ENCODE measurements around the gene APCDD1.
"Not testable (repeated sequence)": the region's sequence is repeated elsewhere in the genome, so short reads cannot be mapped to it uniquely, and the experiment has no call there.

The APCDD1 gene

GRCh38 chr18:10499230-10499629 is 44.8 kb downstream of the APCDD1 start:
- DNase-seq = no peak

- DNase-seq = no peak
Observed at GRCh38 chr18:10500038-10500437, 45.6 kb downstream of the APCDD1 start.

DNA sequence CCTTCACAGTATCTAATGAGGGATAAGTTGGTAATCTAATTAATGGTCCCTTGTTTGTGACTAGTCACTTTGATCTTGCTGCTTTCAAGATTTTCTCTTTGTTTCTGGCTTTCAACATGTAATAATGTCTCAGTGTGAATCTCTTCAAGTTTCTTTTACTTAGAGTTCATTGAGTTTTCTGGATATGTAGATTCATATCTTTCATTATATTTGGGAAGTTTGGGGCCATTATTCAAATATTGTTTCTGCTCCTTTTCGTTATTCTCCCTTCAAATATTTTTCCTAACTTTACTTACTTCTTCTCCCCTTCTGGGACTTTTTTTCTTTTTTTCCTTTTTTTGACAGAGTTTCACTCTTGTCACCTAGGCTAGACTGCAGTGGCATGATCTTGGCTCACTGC is 50.3 kb downstream of the APCDD1 start:
- DNase-seq = no peak

DNA sequence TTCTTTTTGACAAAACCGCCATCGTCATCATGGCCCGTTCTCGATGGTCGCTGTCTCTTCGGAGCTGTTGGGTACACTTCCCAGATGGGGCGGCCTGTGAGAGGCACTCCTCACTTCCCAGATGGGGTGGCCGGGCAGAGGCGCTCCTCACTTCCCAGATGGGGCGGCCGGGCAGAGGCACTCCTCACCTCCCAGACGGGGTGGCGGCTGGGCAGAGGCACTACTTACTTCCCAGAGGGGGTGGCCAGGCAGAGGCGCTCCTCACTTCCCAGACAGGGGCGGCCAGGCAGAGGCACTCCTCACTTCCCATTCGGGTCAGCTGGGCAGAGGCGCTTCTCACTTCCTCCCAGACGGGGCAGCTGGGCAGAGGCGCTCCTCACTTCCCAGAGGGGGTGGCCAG is 51.5 kb downstream of the APCDD1 start:
- not testable (repeated sequence) for DNase-seq

DNA sequence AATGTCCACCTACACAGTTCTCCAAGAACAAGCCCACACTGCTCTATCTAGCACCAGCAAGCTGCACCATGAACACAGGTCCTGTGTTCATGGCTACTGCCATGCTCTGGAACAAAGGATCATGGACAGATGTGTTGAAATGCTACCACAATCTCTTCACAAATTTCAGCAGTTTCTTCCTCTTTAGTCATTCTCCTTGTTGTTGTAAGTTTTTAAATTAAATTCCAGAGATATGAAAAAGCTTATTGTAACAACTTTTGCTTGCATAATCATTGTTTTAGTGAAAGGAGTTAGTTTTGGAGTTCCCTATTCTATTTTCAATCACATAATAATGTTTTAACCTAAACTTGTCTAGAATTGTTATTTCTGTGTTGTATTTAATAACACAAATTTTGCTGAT is 54.2 kb downstream of the APCDD1 start:
- no peak for DNase-seq

DNA sequence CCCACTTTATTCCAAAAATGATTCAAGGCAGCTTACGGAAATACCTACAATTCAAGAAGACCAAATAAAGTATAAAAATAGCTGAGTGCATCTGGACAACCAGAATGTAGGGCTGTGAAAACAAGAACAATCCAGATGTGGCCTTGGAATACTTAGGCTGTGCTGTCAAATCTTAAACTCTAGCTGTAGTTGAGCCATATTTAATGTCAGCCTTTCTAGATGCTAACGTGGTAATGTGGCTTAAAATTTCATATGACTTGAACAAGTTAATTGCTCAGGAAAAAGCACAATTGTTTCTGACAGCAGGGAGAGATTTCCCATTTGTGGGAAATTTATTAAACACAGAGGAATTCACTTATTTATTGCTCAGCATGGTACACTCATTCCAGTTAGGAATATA is 56.8 kb downstream of the APCDD1 start:
- DNase-seq = no peak

DNA sequence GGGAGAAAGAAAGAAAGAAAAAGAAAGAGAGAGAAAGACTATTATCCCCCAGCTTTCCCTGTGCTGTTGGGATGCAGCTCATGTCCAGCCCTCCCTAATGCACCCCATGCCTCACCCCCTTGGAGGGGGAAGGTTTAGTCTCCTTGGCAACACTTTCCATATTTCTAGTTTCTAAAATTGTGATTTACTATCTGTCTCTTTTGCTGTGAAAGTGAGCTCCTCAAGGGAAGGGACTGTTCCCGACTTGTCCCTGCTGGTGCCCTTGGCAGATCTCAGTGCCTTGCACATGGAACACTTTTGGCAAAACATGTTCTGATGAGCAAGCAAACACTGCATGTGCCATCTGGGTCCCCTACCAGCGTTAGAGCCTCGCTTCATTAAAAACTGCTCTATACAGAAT is 59.6 kb downstream of the APCDD1 start:
- DNase-seq = no peak

- DNase-seq = no peak
Observed at GRCh38 chr18:10514601-10515000, 60.2 kb downstream of the APCDD1 start.

GRCh38 chr18:10515456-10515855 is 61.0 kb downstream of the APCDD1 start:
- DNase-seq = no peak

- no peak for DNase-seq
Observed at GRCh38 chr18:10516078-10516477, 61.6 kb downstream of the APCDD1 start.

DNA sequence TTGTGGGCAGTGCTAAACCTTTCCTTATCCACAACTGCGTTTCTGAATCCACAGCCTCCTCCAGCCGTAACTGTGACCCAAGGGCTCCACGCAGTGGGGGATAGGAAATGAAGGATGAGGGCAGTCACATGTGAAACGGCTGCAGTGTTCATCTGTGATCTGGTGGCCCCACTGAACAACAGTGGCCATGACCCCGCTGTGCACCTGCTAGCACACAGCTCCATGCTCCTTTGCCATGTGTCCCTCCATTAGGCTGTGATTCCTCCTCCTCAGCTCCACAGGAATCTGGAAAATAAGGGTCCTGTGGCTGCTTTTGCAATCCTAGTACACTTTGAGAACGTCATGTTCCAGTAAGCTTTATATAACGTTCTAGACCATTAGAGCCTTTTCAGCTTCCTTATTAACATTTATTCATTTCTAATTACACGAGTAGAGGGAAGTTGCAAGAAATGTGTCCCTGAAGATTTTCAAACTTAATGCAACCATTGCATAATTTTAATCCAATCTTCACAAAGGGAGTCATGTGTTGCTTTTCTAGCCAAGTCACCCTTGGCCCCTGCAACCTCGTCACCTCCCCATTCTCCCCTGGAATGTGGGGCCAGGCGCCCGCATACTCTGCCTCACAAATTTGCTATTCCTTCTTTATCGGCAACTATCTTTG is 64.3 kb downstream of the APCDD1 start:
- DNase-seq = peak; percentile 58 to 61

DNA sequence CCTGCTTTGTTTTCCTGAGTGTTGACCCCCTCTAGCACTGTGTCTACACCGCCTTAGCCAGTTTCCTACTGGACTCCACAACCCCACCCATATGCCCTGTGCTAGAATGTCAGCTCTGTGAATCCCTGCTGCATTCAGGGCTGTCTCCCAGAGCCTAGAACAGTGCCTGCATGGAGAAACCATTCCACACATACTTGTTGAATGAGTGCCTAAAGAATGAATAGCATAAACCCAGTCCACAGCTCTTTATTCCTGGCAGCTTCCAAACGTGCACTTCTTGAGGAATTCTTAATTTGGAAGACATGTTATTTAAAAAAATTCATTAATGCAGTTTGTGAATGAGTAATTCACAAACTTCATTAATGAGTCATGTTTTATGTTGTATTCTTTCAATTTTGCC is 64.9 kb downstream of the APCDD1 start:
- DNase-seq = no peak

DNA sequence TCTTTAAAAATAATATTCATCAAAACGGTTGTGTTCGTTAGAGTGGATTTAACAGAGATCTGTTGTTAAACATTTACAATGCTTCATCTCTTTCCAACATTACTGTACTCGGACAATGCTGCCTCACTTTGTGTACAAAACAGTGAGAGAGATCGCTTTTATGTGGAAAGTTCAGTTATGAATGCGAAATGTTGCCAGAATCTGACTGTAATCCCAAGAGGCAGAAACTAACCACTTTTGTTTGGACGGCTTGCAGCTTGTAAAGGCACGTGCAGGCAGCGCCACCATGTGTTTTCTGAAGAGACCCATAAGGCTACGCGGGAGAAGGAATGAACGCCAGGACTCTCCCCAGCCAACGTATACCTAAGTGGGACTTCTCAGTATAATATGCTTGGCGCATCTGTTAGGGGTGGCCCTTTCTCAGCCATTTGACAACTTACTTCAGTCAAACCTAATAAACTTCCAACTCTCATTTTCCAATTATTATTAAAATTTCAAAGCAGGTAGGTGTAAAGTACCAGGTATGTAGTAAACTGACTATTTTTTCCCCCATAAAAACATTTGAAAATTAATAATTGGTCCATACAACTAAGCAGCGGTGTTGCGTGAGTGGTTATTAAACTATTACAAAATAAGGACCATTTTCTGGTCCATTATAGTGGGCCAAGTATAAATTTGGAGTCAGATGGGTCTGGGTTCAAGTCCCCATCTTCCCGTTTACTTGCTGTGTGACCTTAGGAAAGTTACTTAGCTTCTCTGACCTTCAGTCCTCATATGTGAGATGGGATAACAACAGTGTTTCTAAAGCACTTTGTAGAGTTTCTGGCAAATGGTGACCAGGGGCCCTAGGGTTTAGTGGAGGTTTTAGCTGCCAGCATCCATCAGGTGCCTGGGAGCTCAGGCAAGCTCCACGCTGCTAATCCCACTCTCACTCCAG is 65.8 kb downstream of the APCDD1 start:
- DNase-seq = peak; percentile 68 to 83

DNA sequence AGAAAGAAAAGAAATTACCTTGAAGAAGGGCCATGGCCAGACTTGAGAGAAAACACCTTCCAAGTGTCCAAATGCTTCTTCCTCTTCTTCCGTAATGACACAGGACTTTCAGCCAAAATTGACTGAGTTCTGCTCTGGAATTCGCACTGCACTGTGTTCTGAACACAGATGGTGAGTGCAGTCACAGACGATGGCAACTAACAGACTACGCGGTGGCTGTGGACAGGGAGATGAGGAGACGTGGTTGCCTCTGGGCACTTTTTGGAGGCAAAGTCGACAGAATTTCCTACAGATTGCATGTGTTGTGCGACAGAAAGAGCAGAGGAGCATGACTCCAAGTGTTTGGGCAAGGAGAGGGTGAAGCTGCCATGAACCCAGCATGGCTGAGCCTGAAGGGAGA is 67.1 kb downstream of the APCDD1 start:
- no peak for DNase-seq

DNA sequence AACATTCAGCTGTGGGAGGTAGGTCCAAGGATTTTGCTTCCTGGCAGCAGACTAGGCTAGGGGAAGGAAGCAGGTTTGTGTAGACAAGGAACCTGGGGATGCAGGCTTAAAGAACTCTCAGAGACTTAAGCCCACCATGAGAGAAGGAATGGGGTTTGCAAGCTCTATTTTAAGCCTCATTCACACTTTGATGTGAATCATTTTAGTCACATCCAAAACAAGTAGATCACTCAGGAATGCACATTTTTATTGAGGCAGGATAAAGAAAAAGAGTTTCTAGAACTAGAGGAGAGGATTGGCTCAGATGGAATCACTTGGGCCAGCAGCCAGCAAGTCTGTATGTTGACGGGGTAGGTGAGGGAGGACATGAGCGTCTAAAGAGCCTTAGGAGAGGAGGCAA is 68.1 kb downstream of the APCDD1 start:
- no peak for DNase-seq

GRCh38 chr18:10523544-10523943 is 69.1 kb downstream of the APCDD1 start:
- DNase-seq = no peak

- no peak for DNase-seq
Observed at GRCh38 chr18:10524507-10525370, 70.3 kb downstream of the APCDD1 start.

DNA sequence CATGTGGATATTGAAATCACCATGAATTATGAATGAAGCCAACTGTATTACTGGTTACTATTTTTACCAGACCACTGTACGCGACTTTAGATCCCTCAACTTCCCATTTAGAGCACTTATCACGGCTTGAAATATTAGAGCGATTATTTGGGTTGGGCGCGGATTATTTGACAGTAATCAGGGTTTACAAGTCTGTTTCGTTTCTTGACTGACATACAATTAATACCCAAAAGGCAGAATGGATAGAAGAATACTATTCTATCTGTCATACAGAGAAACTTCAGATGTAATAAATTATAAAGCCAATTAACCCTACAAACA is 70.9 kb downstream of the APCDD1 start:
- DNase-seq = no peak

GRCh38 chr18:10525697-10526560 is 71.5 kb downstream of the APCDD1 start, which contains the start of gene NAPG:
Gene NAPG, plus strand, starts transcription at chr18:10526027. Its CDS starts 76 bp downstream, at chr18:10526103.
- peak; percentile 81 to 84 for DNase-seq

DNA sequence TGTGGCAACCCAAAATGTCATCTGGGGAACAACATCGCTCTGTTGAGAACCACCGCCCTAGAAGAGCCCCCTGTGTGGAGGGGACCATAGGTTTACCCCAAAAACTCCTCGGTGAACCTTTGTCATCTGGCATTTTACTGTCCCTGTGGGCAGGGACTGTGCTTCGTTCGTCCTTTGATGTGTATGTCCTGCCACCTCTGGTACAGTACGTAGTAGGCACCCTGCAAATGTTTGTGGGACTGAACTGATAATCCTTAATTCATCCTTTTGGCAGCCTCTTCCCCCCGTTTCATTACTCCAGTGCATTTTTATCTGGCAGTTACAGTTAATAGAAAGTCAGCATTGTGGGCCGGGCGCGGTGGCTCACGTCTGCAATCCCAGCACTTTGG is 72.1 kb downstream of the APCDD1 start:
- no peak for DNase-seq

DNA sequence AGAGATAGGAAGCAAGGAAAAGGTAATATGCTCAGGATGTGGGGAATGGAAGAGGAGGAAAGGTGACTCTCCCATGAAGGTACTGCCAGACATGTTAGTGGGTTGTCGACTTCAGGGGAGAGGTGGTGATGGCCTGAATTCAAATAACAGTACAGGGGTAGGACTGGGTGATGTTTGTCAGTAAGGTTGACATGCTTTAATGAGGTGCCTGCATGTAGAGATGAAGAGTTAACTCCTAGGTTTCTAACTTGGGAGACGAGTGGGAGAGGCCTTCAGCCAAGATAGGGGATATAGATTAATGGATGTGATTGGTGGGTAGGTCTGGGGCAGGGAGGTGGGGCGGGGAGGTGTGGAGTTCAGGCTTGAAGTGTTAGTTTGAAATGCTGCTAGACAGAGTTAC is 74.0 kb downstream of the APCDD1 start:
- DNase-seq = no peak

GRCh38 chr18:10530002-10530401 is 75.6 kb downstream of the APCDD1 start:
- no peak for DNase-seq
